Pancreas (tissue), 10 donors: ENCODE results near the gene CIRBP. TPM values are rescaled to one million over a fixed set of nuclear protein-coding genes. Genes with fewer than 3 reads are reported as not detected.

ENCODE experiments used
- ATAC-seq, 4 donors: fragments of 200-7000 bp; cut with Tn5 transposase; one replicate each; pipeline versions ENCODE4 v1.8.0 to v1.9.1; 2020; ENCODE audit warnings: mild to moderate bottlenecking in 4 of 4, moderate library complexity in 4 of 4
- DNase-seq, 6 donors: peaks; one replicate each; pipeline ENCODE4 v3.0.0-alpha.2; 2020
- FAIRE-seq: peaks from 2 replicates; lab custom pipeline; 2012; peaks lifted over from hg19 to GRCh38; lab: Jason Lieb, UNC
- H3K27ac ChIP-seq, 4 donors: fragments of 200-600 bp; sonication (generic); 1 replicate in 3 of 4; 2 replicates in 1 of 4; pipeline versions ENCODE4 v1.5.0 to v1.8.0; 2020
- H3K27me3 ChIP-seq, 4 donors: fragments of 200-600 bp; one replicate each; pipeline ENCODE4 v1.8.0; 2021
- H3K36me3 ChIP-seq, 3 donors: fragments of 200-600 bp; sonication (generic) in 1 of 3; one replicate each; pipeline versions ENCODE4 v1.5.0 to v1.8.0; 2020 to 2021
- H3K4me1 ChIP-seq, 3 donors: fragments of 200-600 bp; one replicate each; pipeline ENCODE4 v1.8.0; 2021
- H3K4me3 ChIP-seq, 4 donors: fragments of 200-600 bp; sonication (generic) in 2 of 4; one replicate each; pipeline versions ENCODE4 v1.5.0 to v1.8.0; 2020 to 2021
- H3K9me3 ChIP-seq, 4 donors: fragments of 200-600 bp; one replicate each; pipeline ENCODE4 v1.8.0; 2021
- WGBS, 2 donors: extraction: QIAGEN DNeasy Blood & Tissue Kit; methylation state at CpG; one replicate each; pipeline ENCODE4 v1.1.7; 2013; 5-methylcytosine and 5-hydroxymethylcytosine counted together
- intact Hi-C, 3 donors: fragments of 100-400 bp; cut with DNase I; formaldehyde crosslinking; loops; one replicate each; pipeline versions ENCODE4 v1.11.1 to v1.14.2; 2022
- polyA plus RNA-seq, 2 donors: library from polyadenylated mRNA; stranded (reverse); fragments of 200-250 nt; gene quantifications; one replicate each; pipeline ENCODE4 v1.2.3, GENCODE V29; 2013
- total RNA-seq, 6 donors: library from RNA; stranded (reverse); fragmentation: NEBNext Ultra II Directional in 4 of 6; extraction: Animal tissue kit (Norgen Biotek cat#: 25700) in 4 of 6; gene quantifications; one replicate each; pipeline versions ENCODE4 v1.2.1 to v1.2.4, GENCODE V29; 2021 to 2023
- TF ChIP-seq, protein P1 (sequence below), 4 donors: fragments of 200-600 bp; sonication (generic) in 3 of 4; IDR thresholded peaks; one replicate each; pipeline versions ENCODE4 v1.5.0 to v1.8.0; 2021; ENCODE audit warnings: antibody characterized with exemption in 4 of 4
- donor health status: healthy with polysubstance abuse.
- donor health status: DM: no; HTN: no; CAD: no; lungs with moderate emphysema.
- donor health status: DM: no; HTN: no; CAD: no.
- donor health status: control.
- donor health status: control.
- donor health status: Bipolar disorder and iron deficiency.
- donor health status: DM: yes; HTN: yes; CAD: no.
- donor health status: DM: no; HTN: no; CAD: no.
- donor health status: DM: no; HTN: no; CAD: no.
- donor health status: DM: yes; HTN: yes; CAD: no.

The CIRBP gene
- total and polyA plus RNA-seq, 8 donors, result 232 to 1,009 (median 539) TPM

DNA sequence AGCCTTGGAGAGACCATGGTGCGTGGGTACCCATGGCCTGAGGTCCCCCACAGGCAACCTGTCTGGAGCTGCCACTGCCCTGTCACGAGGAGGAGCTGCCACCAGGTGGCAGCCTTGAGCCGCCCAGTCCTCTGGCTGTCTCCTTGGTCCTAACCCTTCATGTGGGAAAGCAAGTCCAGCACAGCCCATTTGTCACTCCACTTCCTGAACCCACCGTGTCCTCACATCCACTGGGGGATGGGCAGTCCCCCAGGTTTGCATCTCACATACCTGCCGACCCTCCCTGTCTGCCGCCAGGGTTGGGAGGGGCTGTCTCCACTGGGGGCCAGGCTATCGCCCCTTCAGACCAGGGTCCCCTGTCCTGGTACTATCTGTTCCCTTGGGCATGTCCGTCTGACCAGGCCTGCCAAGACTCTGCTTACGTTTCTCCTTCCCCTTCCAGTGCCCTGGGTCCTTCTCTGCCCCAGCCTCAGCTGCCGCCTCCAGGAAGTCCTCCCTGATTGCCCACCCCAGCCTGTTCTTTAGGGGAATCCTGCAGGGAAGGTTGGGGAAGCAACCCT is 10.7 kb downstream of the CIRBP start:
- H3K27me3 ChIP-seq, result no peaks in the 10 kb centered on the region
- WGBS, 2 donors, result 30 to 31% methylated on average over 10 of the region's 10 CpGs
- TF ChIP-seq, protein P1, sequence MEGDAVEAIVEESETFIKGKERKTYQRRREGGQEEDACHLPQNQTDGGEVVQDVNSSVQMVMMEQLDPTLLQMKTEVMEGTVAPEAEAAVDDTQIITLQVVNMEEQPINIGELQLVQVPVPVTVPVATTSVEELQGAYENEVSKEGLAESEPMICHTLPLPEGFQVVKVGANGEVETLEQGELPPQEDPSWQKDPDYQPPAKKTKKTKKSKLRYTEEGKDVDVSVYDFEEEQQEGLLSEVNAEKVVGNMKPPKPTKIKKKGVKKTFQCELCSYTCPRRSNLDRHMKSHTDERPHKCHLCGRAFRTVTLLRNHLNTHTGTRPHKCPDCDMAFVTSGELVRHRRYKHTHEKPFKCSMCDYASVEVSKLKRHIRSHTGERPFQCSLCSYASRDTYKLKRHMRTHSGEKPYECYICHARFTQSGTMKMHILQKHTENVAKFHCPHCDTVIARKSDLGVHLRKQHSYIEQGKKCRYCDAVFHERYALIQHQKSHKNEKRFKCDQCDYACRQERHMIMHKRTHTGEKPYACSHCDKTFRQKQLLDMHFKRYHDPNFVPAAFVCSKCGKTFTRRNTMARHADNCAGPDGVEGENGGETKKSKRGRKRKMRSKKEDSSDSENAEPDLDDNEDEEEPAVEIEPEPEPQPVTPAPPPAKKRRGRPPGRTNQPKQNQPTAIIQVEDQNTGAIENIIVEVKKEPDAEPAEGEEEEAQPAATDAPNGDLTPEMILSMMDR (IDR thresholded peaks at IDR 0.05), result peak; percentile 94 to 95 (median 94)
- H3K4me1 ChIP-seq, result peaks cover 3 to 7% (median 6%) of the 10 kb centered on the region in 3 donors
- DNase-seq (peak in 5 of 6 donors; percentile 65 to 93 (median 87)), FAIRE-seq (no peak), ATAC-seq (peak; percentile 16 to 50 (median 40))
- H3K4me3 ChIP-seq, result no peak overlapping the region
- intact Hi-C loops, result no loop called here
- H3K27ac ChIP-seq, result no peak overlapping the region
- H3K36me3 ChIP-seq, result peaks cover 0 to 2% (median 0%) of the 10 kb centered on the region in 3 donors
- no peaks in the 10 kb centered on the region for H3K9me3 ChIP-seq

DNA sequence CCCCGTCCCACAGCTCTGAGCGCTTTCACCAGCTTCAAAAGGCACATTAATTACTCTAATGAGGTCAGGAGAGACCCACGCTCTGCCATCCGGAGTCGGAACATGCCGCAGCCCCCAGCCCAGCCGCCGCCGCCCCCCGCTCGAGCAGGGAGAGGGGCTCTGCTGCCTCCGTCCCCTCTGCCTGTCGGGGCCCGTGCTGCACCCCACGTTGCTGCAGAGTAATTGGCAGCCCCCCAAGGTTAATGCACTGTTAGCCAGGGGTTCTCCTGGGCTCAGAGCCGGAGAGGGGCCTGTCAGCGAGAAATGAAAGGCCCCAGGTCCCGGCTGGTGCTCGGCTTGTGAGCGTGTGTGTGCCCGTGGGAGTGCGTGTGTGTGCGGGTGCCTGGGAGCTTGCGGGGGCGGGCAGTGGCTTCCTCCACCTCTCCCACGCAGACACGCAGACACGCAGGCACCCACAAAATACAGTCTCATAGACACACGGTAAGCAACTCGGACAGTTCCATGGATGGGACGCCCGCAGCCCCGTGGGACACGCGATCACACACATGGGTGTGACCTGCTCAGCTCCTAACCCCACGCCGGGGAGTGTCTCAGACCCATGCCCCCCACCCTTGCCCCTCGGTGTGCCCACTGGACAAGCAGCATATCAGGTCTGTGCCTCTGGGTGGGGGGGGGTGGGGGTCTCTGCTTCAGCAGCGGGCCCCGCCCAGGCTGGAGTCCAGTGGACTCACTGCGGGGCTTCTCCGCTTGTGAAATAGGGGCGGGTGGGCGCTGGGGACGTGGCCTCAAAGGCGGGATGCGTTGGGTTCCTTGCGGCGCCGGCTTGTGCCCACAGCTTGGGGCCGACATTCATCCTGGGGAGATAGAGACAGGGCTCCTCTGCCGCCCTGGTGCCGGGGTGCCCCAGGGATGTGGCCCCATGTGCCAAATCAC is 11.8 kb downstream of the CIRBP start:
- Histone ChIP-seq H3K27ac (no peak overlapping the region), H3K9me3 (no peaks in the 10 kb centered on the region), H3K36me3 (no peaks in the 10 kb centered on the region), H3K4me3 (no peak overlapping the region), H3K4me1 (peaks cover 0 to 6% (median 4%) of the 10 kb centered on the region in 3 donors), H3K27me3 (no peaks in the 10 kb centered on the region)
- DNase-seq (peak in 2 of 6 donors; percentile 45 to 77), FAIRE-seq (no peak), ATAC-seq (no peak)
- intact Hi-C loops, result no loop called here
- WGBS, 2 donors, result 84 to 88% methylated on average over 51 to 53 of the region's 53 CpGs
- TF ChIP-seq, protein P1 (IDR thresholded peaks at IDR 0.05), result no peak

DNA sequence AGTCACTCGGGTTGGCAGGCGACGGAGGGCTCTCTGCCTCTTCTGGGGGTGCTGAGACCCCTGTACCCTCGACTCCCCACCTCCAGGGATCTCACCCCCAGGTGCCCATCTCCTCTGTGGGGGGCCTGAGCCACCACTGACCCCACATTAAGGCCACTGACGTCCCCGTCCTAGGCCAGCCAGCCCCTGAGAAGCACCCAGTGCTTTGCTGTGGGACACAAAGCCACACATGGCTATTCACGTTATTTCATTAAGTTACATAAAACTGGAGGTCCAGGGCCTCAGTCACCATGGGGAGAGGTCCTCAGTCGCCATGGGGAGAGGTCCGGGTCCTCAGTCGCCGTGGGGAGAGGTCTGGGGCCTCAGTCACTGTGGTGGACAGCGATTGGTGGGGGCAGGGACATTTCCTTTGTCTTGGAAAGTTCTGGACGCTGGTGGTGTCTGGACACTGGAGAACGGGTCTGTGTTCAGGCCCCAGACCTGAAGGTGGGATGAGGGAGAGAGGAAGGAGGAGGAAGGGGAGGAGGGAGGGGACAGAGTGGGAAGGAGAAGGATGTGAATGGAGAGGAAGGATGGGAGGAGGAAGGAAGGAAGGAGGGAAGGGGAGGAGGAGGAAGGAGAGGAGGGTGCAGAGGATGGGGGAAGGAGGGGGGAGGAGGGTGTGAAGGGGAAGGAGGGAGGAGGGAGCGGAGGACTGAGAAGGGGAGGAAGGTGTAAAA is 12.6 kb downstream of the CIRBP start:
- 56 to 57% methylated on average over 15 of the region's 15 CpGs for WGBS, 2 donors
- no peaks in the 10 kb centered on the region for H3K9me3 ChIP-seq

DNA sequence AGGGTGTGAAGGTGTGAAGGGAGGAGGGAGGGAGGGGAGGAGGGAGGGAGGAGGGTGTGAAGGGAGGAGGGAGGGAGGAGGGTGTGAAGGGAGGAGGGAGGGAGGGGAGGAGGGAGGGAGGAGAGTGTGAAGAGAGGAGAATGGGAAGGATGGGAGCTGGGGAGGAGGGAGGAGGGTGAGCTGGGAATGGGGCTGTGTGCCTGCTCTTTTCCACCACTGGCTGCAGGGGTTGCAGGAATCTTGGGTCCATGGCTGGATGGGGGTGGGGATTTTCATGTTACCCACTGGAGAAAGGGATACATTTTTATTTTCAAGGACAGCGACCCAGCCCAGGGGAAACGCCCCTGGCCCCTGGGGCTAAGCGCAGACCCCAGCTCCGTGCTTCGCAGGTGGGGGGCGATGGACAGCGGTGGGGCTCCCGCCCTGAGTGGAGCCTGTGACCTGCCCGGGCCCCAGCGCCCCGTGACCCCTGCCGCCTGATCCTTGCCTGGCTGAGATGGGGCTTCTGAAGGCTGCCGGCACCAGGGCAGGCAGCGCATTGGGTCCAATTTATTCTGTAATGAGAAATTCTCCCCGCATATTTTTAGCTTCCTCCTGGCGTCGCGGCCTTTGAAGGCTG is 13.6 kb downstream of the CIRBP start:
- TF ChIP-seq, protein P1 (IDR thresholded peaks at IDR 0.05), result no peak
- 73 to 80% methylated on average over 17 to 18 of the region's 18 CpGs for WGBS, 2 donors
- FAIRE-seq, result no peak

More for the DNA sequence above, 12.6 kb downstream of the CIRBP start:
- Histone ChIP-seq H3K4me1 (peaks cover 0 to under 1% (median under 1%) of the 10 kb centered on the region in 3 donors), H3K27ac (no peak overlapping the region), H3K36me3 (no peaks in the 10 kb centered on the region), H3K27me3 (peaks cover 0 to 4% (median 0%) of the 10 kb centered on the region in 4 donors), H3K4me3 (no peak overlapping the region)
- ATAC-seq, result no peak
- TF ChIP-seq, protein P1 (IDR thresholded peaks at IDR 0.05), result no peak
- no peak for FAIRE-seq
- DNase-seq, result peak in 1 of 6 donors; percentile 73
- intact Hi-C loops, result no loop called here

More for the DNA sequence above, 13.6 kb downstream of the CIRBP start:
- DNase-seq (peak in 2 of 6 donors; percentile 18 to 47), ATAC-seq (no peak)
- H3K27ac ChIP-seq, result no peak overlapping the region
- no peaks in the 10 kb centered on the region for H3K9me3 ChIP-seq
- no peaks in the 10 kb centered on the region for H3K4me1 ChIP-seq
- intact Hi-C loops, result no loop called here
- peaks cover 0 to 13% (median 3%) of the 10 kb centered on the region in 4 donors for H3K27me3 ChIP-seq
- H3K4me3 ChIP-seq, result no peak overlapping the region
- H3K36me3 ChIP-seq, result no peaks in the 10 kb centered on the region
